GDM1 (cell line): ENCODE measurements around the gene TRIOBP.

ENCODE experiments used
- DNase-seq: peaks from one replicate; lab custom pipeline; 2025; lab: John Stamatoyannopoulos, UW

The TRIOBP gene

GRCh38 chr22:37728620-37729019, 31.8 kb downstream of the TRIOBP start:
- no peak for DNase-seq

GRCh38 chr22:37731804-37732471, 35.1 kb downstream of the TRIOBP start:
- peak; percentile 36 for DNase-seq

DNA sequence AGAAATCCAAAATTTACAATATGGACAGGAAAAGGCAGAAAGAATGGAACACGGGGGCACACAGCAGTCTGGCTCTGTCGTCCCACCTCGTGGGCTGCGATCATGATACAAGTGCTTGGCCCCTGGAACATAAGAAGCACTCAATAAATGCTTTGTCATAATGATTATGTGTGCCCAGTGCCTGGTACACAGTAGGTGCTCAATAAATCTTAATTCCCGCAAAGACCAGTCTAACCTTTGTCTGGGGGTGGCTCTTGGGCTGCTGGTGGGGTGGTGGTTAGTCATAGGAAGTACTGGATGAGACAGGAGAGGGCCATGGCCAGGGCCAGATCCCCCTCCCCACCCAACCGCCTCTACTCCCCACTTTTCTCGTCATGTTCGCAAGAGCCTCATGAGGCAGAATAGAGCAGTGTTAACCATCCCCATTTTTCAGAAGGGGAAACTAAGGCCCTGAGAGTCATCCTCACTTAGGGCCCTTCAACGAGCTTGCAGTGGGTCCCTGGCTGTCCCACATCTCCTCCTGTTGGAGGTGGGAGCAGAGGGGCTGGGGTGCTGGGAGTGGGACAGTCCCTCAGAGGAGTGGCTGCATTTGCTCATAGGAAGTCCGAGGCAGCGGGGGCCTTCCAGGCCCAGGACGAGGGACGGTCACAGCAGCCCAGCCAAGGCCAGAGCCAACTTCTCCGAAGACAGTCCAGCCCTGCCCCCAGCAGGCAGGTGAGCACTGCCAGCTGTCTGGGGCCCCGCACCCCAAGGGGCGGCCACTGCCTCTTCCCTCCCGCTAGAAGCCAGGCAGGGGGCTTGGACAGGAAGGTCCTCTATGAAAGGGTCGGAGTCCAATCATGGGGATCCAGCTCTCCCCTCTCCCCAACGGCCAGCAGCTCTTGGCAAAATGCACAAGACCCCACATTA, 36.1 kb downstream of the TRIOBP start:
- no peak for DNase-seq

DNA sequence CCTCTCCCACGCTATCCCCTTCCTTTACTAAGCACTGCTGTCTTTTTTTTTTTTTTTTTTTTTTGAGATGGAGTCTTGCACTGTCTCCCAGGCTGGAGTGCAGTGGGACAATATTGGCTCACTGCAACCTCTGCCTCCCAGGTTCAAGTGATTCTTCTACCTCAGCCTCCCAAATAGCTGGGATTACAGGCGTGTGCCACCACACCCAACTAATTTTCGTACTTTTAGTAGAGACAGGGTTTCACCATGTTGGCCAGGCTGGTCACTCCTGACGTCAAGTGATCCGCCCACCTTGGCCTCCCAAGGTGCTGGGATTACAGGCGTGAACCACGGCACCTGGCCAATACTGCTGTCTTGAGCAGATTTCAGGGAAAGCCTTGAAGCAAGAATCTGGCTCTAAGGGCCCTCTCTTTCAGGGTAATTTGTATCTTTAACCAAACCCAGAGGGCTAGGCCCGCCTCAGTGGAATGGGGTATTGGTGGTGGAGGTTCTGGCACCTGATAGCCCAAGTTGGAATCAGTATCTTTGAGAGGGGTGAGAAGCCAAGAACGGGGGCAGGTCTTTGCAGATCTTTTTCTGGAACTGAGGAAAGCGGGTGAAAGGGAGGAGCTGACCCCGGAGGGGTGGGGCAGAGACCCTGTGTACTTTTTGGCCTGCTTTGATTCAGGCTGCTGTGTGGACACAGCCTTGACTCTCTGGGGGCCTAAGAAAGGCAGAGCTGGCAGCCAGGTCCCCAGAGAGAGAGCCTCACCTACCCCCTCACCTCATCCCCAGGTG, 37.0 kb downstream of the TRIOBP start:
- no peak for DNase-seq

DNA sequence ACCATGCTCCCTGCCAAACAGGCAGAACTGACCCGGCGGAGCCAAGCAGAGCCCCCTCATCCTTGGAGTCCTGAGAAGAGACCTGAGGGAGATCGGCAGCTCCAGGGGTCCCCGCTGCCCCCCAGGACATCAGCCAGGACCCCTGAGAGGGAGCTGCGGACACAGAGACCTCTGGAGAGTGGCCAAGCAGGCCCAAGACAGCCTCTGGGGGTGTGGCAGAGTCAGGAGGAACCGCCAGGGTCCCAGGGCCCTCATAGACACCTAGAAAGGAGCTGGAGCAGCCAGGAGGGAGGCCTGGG, 37.5 kb downstream of the TRIOBP start:
- no peak for DNase-seq

DNA sequence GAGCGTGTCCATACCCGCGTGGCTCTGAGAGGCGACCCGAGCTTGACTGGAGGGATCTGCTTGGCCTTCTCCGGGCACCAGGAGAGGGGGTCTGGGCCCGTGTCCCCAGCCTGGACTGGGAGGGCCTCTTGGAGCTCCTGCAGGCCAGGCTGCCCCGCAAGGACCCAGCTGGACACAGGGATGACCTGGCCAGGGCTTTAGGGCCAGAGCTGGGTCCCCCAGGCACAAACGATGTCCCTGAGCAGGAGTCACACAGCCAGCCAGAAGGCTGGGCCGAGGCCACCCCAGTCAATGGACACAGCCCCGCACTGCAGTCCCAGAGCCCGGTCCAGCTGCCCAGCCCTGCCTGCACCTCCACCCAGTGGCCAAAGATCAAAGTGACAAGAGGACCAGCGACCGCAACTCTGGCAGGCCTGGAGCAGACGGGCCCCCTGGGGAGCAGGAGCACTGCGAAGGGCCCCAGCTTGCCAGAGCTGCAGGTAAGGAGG, 38.2 kb downstream of the TRIOBP start:
- no peak for DNase-seq

GRCh38 chr22:37739035-37739434, 42.2 kb downstream of the TRIOBP start:
- DNase-seq, result no peak

DNA sequence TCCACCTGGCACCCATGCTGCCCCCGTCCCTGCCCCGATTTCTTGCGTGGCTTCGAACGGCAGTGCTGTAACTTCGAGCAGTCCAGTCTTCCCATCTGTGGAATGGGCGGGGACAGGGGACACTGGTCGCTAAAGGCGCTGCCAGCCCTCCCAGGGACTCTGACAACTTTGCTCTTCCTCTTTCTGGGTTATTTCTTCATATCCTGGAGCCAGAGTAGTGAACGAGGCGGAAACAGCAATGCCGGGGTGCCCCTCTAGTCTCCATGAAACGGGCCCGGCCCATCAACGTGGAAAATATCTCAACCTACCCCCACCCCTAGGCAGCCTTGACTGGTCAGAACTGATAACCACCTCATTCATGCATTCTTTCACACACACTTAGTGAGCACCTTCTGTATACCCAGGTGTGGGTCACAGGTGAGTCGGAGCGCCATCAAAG, 42.8 kb downstream of the TRIOBP start:
- DNase-seq, result no peak

DNA sequence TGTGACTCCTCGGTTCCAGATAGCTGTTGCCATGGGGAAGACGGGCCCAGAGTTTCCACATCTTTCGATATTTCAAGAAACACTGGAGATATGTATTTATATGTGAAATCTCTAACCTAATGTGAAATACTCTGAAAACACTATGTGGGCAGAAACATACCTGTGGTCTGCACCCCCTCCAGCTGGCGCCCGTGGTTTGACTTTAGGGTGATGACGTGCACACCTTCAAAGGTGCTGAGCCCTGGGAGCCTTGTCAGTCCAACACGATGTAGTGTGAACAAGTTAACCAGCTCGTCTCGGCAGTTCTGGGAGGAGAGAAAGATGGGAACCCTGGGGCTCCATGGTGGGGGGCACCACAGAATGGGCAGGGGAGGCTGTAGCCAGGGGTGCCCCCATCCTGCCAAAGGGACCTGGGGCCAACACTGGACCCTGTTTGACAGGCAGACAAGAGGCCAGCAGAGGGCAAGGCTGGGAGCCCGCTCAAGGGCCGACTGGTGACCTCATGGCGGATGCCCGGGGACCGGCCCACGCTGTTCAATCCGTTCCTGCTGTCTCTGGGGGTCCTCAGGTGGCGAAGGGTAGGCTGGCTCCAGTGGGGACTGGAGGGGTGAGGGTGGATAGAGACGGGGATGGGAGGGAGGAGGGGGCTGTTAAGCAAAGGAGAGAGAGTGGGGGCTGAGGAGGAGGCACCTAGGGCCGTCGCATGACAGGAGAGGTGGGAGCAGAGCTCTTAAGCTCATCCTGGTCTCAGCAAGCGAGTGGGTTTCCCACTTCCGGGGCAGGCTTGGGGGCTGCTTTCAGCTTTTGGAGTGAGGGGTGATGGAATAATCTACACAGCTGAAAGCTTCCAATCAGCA, 43.8 kb downstream of the TRIOBP start:
- no peak for DNase-seq

- DNase-seq, result no peak
Measured at GRCh38 chr22:37741312-37741795, 44.5 kb downstream of the TRIOBP start.

DNA sequence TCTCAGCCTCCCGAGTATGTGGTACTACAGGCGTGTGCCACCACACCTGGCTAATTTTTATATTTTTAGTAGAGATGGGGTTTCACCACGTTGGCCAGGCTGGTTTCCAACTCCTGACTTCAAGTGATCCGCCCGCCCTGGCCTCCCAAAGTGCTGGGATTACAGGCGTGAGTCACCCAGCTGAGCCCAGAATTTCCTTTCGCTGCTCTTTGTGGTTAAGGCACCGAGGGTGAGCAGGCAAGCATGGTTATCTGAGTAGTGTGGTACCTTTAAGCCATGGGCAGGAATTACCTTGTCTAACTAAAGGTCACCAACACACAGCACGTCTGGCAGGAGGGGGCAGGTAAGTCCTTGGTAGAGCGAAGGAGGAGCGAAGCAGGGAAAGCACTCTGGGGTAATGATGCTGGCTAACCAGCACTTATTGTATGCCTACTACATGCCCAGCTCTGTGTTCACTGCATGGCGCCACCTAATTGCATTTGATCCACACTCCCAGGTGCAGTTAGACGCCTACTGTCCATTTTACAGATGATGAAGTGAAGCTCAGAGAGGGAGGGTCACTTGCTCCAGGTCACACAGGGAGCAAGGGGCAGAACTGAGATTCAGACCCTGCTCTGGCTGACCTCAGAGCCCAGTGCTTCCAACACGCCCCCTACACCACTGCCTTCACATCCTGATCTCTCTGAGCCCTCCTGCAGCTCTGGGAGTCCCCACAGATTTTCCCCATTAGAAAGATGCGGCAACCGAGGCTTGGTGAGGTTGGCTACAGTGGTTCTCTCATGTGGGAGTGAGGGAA, 45.7 kb downstream of the TRIOBP start:
- DNase-seq, result peak; percentile 31

GRCh38 chr22:37744589-37744988, 47.7 kb downstream of the TRIOBP start:
- DNase-seq, result no peak

- DNase-seq, result peak; percentile 84
Measured at GRCh38 chr22:37745548-37746365, 48.9 kb downstream of the TRIOBP start.

DNA sequence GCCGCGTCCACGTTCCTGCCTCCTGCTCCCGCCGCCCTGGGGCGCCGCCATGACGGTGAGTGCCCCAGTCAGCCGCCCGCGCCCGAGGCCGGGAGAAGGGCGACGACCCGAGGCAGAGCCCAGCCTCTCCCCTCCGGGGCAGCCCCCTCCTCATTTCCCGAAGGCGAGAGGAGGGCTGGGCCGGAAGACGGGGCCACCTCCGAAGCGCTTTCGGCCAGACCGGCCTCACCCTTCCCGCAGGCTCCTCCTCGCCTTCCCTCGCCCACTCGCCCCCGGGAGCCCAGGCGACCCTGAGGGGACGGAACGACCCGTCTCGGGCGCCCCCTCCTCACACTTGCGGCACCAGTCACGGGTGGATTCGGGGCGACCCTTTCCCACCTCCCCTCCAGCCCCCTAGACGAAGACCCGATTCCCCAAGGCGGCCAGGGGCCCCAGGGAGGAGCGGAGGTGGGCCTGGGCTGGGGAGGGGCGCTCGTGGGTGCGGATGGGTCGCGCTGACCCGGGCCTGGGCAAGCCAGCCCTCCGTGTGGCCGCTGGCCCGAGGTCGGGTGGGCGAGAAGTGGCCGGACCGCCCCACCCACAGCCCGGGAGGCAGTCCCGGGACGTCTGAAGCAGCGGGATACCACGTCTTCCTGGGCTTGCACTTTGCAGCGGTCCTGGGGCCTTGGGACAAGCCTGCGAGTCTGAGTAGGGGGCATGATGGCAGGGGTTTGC, 49.7 kb downstream of the TRIOBP start:
- DNase-seq, result no peak

DNA sequence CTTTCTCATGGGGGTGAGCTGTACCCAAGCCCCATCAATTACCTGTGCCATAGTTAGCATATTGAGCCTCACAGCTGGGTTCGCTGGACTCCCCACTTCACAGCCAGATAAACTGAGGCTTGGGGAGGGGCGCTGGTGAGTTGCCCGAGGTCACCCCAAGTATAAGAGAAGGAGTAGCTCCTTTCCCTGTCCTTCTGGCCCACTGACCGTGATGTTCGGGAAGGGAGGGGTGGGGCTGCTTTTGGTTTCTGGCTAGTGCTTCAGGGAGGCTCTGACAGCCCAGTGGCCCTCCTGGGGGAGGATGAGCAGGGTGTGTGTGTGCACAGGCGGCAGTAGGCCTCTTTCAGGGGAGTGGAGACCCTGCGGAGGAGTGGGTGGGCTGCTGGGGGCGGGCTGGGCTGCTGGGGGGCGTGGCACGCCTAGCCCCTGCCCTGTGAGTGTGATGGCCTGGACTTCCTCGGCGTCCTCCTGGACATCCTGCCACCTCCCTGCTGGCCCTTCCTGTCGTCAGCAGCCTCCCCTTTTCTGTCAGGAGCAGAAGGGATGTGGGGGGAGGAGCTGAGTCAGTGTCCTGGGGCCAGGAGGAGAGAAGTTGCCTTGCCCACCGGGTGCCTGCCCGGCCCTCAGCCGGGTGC, 50.3 kb downstream of the TRIOBP start:
- no peak for DNase-seq

- DNase-seq, result no peak
Measured at GRCh38 chr22:37747715-37748100, 50.9 kb downstream of the TRIOBP start.

GRCh38 chr22:37748659-37749058, 51.8 kb downstream of the TRIOBP start:
- no peak for DNase-seq

- DNase-seq, result no peak
Measured at GRCh38 chr22:37749226-37749625, 52.4 kb downstream of the TRIOBP start.
